Left hindlimb (tissue), 1 donor: ENCODE data around the gene SMARCAD1.

Experiments
- DNase-seq: peaks from one replicate; pipeline ENCODE4 v3.0.0-alpha.2; 2018

Gene SMARCAD1

GRCh38 chr4:94207469-94208224 lies at the start of gene SMARCAD1:
TSS of gene SMARCAD1 (plus strand) at chr4:94207865. CDS start at chr4:94208395, 530 bp downstream.
- DNase-seq, result peak; percentile 95

DNA sequence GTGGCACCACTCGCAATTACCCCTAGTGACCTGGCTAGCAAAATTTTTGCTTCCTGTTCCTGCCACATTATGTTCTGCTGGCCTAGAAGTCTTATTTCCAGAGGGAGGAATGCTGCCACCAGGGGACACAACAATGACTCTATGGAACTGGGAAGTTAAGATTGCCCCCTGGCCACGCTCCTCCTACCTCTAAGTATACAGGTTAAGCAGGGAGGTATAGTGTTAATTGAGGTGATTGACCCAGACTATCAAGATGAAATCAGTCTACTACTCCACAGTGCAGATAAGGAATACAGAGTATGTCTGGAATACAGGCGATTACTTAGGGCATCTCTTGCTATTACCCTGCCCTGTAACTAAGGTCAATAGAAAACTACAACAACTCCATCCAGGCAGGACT lies 48.8 kb upstream of the SMARCAD1 start:
- DNase-seq, result no peak

- no peak for DNase-seq
Measured at GRCh38 chr4:94159790-94160189, 47.9 kb upstream of the SMARCAD1 start.

DNA sequence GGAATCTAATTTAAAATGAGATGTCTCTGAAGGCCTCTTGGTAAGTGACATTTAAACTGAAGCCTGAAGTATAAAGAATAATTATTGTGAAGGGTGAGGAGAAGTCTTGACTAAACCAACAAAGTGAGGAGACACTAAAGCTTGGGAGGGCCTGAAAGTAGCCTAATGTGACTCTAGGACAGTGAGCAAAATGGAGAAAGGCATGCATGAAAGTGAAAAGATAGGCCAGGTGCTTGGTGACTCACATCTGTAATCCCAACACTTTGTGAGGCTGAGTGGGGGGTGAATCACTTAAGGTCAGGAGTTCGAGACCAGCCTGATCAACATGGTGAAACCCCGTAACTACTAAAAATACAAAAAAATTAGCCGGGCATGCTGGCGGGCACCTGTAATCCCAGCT lies 46.9 kb upstream of the SMARCAD1 start:
- no peak for DNase-seq

GRCh38 chr4:94165256-94165655 lies 42.4 kb upstream of the SMARCAD1 start:
- DNase-seq, result no peak

DNA sequence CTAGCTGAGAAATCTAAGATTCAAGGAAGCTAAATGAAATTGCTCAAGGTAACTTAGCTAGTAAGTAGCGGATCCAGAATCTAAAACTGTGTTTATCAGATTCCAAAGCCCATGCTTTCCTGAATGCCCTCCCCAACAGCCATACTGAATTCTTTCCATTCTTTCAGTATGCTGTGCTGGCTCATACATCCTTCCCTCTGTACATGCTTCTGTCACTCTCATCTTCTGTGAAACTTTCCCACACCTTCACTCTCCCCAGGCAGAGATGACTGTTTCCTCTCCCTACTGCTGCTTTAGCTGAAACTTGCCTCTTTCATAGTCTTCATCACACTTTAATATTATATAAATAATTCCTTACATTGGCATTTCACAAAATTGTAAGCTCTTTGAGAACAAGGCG lies 39.3 kb upstream of the SMARCAD1 start:
- no peak for DNase-seq

- no peak for DNase-seq
Measured at GRCh38 chr4:94169803-94170372, 37.8 kb upstream of the SMARCAD1 start.

GRCh38 chr4:94171616-94172015 lies 36.0 kb upstream of the SMARCAD1 start:
- no peak for DNase-seq

- no peak for DNase-seq
Measured at GRCh38 chr4:94175553-94176261, 32.0 kb upstream of the SMARCAD1 start.

DNA sequence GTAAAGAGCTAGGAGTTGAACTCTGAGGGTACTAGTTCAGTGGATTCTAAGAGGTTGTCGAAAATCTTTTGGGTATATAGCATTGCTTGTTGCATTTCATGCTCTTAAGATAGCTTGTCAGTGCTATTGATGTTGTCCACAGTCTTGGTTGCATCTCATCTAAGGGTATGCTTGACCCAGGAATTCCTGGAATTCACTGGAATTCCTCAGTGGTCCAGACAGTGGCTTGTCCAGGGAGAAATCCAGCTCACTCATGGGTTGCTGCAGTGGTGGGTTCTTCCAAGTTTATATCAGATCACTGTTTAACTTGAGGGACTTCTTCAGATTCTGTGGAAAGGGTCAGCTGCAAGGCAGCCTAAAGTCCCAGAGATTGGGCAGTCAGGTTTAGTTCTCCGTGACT lies 29.8 kb upstream of the SMARCAD1 start:
- DNase-seq, result no peak

- no peak for DNase-seq
Measured at GRCh38 chr4:94181815-94182214, 25.9 kb upstream of the SMARCAD1 start.

DNA sequence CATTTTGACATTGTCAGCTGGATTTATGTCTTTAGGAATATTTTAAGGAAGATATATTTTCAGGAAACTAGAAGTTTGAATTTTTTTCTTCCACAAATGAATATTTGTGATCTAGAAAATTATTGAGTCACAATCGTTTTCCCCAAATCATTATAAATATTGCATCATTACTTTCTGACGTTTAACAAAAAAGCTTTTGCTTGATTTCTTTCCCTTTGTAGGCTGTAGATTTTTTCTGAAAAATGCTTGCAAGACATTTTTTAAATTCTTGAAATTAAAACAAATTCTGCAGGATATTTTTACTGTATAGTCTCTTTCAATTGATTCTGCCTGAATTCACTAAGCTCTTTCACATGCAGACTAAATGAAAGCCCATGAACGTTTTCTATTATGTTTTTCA lies 4.9 kb upstream of the SMARCAD1 start:
- no peak for DNase-seq

GRCh38 chr4:94208266-94208665 lies 601 bp downstream of the SMARCAD1 start:
- no peak for DNase-seq

DNA sequence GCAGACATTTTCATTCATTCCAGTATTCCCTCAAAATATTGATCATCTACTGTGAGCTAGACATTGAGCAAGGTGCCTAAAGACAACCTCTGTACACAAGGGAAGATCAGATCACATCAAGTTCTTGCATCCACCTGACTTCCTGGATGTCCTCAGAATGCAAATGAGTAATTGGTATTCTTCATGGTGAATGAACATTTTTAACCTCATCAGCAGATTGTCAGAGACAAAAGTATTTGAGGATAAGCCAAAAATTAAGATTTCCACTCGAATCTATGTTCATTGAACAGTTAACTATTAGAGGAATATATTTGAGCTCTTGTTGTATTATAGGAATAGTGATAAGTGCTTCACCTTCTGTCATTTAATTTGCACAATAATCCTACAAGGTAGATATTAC lies 1.3 kb downstream of the SMARCAD1 start:
- no peak for DNase-seq

DNA sequence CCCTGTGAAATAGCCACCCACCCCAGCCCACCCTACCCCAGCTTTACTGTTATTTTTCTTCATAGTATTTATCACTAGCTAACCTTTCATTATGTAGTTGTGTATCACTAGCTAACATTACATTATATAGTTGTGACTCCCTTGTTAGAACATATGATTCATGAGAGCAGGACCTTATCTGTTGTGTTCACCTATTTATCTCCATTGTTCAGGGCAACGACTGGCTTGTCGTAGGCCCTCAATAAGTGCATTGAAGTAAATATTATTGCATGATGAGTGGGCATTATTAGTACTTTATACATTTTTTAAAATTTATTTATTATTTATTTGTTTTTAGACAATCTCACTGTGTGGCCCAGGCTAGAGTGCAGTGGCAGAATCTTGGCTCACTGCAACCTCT lies 4.2 kb downstream of the SMARCAD1 start:
- DNase-seq, result no peak

DNA sequence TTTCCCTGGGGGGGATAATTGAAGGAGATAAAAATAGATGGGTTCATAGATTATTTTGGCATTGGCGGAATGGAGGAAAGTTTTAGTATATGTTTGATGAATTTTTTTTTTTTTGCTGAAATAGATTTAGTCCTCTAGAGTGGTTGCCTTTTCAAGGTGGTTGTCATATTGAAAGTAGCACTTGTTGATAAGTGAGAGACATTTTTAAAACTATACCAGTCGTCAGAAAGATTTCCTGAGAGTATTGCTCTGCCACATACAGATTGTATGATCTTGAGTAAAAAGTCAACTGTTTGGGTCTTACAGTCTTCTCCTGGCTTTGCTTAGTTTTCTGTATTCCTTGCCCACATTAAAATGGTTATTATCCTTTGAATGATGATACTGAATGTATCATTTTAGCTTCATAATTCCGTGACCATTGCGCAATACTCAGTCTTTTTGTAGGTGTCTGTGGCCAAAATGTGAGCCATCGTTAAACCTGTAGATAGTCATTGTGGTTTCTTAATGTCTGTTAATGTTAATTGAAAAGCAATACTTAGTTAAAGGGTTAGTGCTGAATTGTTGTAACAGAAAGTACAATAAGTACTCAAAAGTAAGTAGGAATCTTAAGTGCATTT lies 7.1 kb downstream of the SMARCAD1 start:
- no peak for DNase-seq

DNA sequence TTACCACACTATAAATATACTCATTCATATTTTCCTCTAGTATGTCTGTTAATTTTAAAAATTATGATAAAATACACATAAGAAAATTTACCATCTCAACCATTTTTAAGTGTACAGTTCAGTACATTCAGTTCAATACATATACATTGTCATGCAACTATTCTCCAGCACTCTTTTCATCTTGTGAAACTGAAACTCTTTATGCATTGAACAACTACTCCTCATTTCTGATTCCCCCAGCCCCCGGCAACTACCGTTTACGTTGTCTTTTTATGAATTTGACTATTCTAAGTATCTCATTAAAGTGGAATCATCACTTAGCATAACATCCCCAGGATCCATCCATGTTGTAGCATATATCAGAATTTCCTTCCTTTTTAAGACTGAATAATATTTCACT lies 8.7 kb downstream of the SMARCAD1 start:
- no peak for DNase-seq

GRCh38 chr4:94219402-94219801 lies 11.7 kb downstream of the SMARCAD1 start:
- no peak for DNase-seq

GRCh38 chr4:94221916-94222315 lies 14.3 kb downstream of the SMARCAD1 start:
- no peak for DNase-seq

DNA sequence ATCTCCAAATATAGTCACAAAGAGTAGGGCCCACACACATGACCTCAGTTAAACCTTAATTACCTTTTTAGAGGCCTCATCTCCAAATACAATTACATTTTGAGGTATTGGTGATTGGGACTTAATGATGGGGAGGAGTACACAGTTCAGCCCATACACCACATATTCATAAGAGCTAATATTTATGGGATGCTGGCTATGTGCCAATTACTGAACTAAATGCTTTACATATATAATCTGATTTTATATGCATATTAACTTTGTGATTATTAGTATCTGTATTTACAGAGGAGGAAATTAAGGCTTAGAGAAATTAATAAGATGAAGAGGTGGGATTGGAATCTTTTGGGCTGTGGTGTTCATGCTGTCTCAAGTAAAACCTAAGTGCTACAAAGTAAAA lies 17.8 kb downstream of the SMARCAD1 start:
- no peak for DNase-seq

- no peak for DNase-seq
Measured at GRCh38 chr4:94226763-94227162, 19.1 kb downstream of the SMARCAD1 start.

- DNase-seq, result no peak
Measured at GRCh38 chr4:94228493-94229216, 21.0 kb downstream of the SMARCAD1 start.

- DNase-seq, result no peak
Measured at GRCh38 chr4:94232519-94232918, 24.9 kb downstream of the SMARCAD1 start.
